Brain pericyte (primary cell): ENCODE data around the gene TUSC2.
A peak's percentile ranks its signal among the peaks of the same experiment; 100 is the strongest.

Source experiments
- DNase-seq: peaks from one replicate; pipeline ENCODE4 v3.0.0-alpha.2; 2012; ENCODE audit warnings: low read depth, low spot score

TUSC2 gene

GRCh38 chr3:50327943-50328691 lies at the start of gene TUSC2:
Gene TUSC2, minus strand, starts transcription at chr3:50328223. Its CDS starts 124 bp downstream, at chr3:50328099.
- DNase-seq = peak; percentile 85

GRCh38 chr3:50375258-50375931 lies 47.4 kb upstream of the TUSC2 start:
- DNase-seq = no peak

GRCh38 chr3:50374363-50375257 lies 46.6 kb upstream of the TUSC2 start:
- no peak for DNase-seq

GRCh38 chr3:50373146-50374051 lies 45.4 kb upstream of the TUSC2 start:
- no peak for DNase-seq

- DNase-seq = no peak
These were observed 44.3 kb upstream of the TUSC2 start for GRCh38 chr3:50372349-50372748.

- DNase-seq = no peak
These were observed 43.2 kb upstream of the TUSC2 start for GRCh38 chr3:50371133-50371685.

GRCh38 chr3:50370594-50370993 lies 42.6 kb upstream of the TUSC2 start:
- no peak for DNase-seq

- DNase-seq = no peak
These were observed 41.1 kb upstream of the TUSC2 start for GRCh38 chr3:50369012-50369670.

- DNase-seq = no peak
These were observed 37.8 kb upstream of the TUSC2 start for GRCh38 chr3:50365842-50366220.

- no peak for DNase-seq
These were observed 37.2 kb upstream of the TUSC2 start for GRCh38 chr3:50365080-50365841.

GRCh38 chr3:50364573-50365079 lies 36.6 kb upstream of the TUSC2 start:
- DNase-seq = no peak

GRCh38 chr3:50359760-50360110 lies 31.7 kb upstream of the TUSC2 start:
- no peak for DNase-seq

GRCh38 chr3:50358911-50359759 lies 31.1 kb upstream of the TUSC2 start, which contains the start of gene TMEM115:
Gene TMEM115, minus strand, starts transcription at chr3:50359521. Its CDS starts 458 bp downstream, at chr3:50359063.
- peak; percentile 90 for DNase-seq

- DNase-seq = no peak
These were observed 30.4 kb upstream of the TUSC2 start for GRCh38 chr3:50358355-50358910.

- DNase-seq = no peak
These were observed 29.5 kb upstream of the TUSC2 start for GRCh38 chr3:50357481-50357880.

- DNase-seq = no peak
These were observed 28.5 kb upstream of the TUSC2 start for GRCh38 chr3:50356553-50356952.

- no peak for DNase-seq
These were observed 28.0 kb upstream of the TUSC2 start for GRCh38 chr3:50355829-50356552.
